NCI-H510A (cell line): ENCODE results near the gene VIPR2.

Source experiments
- DNase-seq: peaks from one replicate; lab custom pipeline; 2025; lab: John Stamatoyannopoulos, UW

Gene VIPR2

GRCh38 chr7:159158125-159158887, 13.6 kb upstream of the VIPR2 start:
- no peak for DNase-seq

- no peak for DNase-seq
Measured at GRCh38 chr7:159157714-159158113, 13.0 kb upstream of the VIPR2 start.

- no peak for DNase-seq
Measured at GRCh38 chr7:159156436-159157245, 12.0 kb upstream of the VIPR2 start.

DNA sequence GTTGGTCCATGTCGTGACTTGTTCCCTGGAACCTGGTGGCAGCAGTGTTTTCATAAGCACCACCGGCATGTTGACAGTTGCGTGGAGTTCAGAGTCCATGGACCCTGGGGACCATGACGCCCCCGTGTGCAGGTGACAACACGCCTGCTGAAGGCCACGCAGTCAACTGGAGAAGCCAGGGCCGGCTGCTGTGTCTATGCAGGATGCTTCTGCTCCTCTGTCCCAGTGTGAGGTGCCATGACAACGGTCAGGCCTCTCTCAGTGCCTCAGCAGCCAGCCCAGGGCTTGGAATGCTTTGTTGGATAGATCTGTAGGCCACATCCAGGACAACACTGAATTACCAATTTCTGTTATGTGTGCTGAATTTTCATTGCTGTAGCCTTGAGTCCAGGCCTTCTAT, 10.7 kb upstream of the VIPR2 start:
- DNase-seq: no peak

DNA sequence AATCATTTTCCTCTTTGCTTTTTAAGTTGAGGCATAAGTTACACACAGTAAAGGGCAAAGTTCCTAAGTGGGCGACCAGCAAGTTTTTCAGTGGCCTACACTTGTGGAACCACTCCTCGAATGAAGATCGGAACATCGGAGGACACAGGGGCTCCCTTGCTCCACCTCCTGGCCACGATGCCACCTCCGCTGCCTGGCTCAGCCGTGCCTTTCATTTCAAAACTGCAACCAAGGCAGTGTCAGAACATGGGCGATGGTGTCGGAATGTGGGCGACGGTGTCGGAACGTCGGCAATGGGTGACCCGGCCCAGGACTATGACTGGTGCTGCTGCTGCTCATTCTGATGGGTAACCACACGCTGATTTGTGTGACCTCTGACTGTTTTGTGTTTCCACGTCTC, 9.6 kb upstream of the VIPR2 start:
- DNase-seq: no peak

- no peak for DNase-seq
Measured at GRCh38 chr7:159153511-159153910, 8.8 kb upstream of the VIPR2 start.

GRCh38 chr7:159152816-159153215, 8.1 kb upstream of the VIPR2 start:
- DNase-seq: no peak

GRCh38 chr7:159151231-159151630, 6.6 kb upstream of the VIPR2 start:
- no peak for DNase-seq

DNA sequence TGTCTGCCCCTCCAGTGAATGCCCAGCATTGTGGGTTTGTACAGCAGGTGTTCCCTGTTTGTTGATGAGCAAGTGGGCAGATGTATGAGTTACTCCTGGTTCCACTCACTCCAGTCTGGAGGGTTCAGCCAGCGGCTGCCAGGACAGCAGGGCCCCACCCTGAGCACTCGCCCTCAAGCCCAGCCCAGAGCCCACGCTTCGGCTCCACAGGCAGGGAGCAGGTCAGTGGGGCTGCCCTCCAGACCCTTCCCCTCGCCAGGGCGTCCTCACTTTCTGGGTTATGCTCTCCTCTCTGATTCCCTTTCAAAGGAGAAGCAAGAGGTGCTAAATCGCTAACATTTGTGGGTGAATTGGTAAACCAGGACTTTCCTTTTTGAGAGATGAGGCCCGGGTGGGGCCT, 4.8 kb upstream of the VIPR2 start:
- DNase-seq: no peak

DNA sequence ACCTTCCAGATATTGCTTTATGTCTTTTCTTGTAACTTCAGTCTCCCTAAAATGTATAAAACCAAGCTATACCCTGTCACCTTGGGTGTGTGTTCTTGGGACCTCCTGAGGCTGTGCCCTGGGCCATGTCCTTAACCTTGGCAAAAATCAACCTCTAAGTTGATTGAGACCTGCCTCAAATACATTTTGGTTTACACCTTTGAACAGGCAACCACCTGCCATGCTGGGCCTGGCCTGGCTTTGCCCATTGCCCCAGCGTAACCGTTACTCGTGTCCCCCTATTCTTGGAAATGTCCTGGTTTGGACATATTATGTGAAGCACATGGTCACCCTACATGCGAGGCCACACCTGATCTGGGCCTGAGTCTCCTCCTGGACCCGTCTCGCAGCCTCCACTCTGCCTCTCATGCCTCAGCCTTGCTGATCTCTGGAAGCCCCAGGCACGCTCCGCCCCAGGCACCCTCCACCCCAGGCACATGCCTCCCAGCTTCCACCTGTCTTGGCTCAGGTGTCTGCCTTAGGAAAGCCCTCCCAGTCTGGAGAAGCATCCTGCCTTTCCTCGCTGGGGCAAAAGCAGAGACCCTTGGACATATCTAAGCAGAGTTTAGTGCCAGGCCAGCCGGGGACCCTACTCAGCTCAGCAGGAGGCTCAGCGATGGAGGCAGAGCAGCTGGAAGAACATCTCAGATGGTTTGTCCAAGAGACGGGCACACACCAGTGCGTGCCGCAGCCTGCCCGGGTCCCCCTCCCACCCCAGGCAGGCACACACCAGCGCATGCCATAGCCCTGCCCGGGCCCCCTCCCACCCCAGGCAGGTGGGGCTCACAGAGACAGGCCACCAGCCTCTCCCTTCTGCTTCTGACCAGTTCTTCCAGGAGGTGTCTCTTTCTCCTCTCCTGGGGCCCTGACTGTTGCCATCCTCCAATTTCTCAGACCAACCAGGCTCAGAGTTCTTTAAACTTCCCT, 4.0 kb upstream of the VIPR2 start:
- no peak for DNase-seq

- no peak for DNase-seq
Measured at GRCh38 chr7:159147687-159148086, 3.0 kb upstream of the VIPR2 start.

DNA sequence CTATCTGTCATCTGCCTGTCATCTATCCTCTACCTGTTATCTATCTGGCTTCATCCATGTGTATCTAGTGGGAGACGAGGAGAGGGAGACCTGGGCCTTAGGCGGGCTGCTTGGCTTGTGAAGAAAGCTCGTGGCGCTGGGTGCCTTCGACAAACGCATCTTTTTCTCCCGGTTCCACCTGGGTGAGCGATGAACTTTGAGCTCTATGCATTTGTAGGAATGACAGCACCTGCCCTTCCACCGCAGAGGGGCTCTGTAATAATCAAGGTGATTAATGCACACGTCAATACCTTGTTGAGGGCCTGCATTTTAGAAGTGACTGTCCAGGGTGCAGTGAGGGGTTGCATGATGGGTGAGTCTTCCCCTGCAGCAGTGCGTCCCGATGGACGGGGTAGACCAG, 2.6 kb upstream of the VIPR2 start:
- DNase-seq: no peak

- DNase-seq: no peak
Measured at GRCh38 chr7:159146084-159146858, 1.6 kb upstream of the VIPR2 start.

DNA sequence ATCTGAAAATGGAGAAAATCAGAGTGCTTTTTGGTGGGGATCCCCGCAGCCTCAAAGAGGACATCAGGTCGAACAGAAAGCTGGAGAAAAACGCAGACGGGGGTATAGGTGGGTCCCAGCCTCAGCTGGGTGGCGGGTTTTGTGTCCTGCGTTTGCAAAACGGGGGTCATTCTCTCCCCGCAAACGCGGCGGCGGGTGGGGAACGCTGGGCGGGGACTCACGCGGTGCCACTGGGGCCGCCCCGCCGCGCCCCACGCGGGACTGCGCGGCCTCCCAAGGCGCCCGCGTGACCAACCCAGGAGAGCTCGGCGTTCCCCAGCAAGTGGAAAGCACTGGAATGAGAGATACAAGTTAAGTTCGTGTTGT, 806 bp upstream of the VIPR2 start:
- DNase-seq: no peak

DNA sequence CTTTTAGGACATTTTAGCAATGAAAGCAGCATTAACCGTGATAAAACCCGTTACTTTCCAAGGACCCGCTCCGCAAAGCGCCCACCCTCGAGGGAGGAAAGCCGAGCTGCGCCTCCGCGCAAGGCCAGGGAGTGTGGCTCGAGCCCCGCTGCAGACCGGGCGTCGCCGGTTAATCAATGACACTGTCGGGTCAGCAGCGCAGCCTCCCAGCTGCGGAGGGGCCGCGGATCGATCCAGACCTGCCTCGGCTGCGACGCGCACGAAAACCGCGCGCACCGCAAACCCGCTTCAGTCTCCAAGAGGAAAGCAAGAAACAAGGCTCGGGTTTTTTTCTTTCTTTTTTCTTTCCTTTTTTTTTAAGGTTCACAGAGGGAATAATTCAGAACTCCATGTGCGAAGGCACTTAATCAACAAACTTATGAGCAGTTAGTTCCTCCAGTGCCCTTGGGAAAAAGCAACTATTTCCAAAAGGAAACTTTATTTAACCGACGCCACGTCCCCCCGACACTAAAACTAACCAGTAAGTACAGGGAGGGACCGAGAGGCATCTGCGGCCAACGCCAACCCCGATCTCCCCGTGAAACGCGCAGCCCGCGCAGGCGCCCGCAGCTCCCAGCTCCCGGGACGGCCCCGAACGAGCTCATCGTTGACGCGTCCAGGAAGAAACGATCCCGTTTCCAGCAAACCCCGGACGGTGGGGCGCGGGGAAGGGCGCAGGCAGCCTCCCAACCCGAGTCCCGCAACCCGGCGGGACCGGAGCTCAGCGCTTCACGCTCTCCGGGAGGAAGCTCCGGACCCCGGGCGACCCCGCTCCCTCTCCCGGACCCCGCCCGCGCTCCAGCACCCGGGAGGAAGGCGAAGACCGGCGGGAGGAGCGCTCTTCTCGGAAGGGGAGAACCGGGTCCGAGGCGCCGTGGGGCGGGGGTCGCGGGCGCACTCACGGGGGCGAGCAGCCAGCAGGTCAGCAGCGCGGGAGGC, 598 bp downstream of the VIPR2 start:
- no peak for DNase-seq

- no peak for DNase-seq
Measured at GRCh38 chr7:159142730-159143129, 1.9 kb downstream of the VIPR2 start.

- no peak for DNase-seq
Measured at GRCh38 chr7:159142199-159142598, 2.5 kb downstream of the VIPR2 start.

DNA sequence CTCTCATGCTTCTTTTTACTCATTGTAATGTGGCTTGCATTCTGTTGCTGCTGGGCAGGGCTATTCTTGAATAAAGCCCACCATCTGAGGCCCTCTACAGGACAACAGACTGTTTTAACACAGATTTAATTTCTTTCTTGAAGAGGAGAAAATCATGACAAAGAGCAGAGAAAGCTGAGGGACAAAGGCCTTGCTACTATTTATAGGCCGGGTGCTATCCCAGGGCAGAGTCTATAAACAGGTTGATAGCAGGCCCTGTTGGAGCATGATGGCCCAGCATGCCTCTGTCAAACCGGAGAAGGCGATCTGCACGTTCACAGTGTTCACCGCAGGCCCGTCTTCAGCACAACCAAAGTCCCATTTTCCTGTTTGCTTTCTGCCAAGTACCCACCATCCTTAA, 3.0 kb downstream of the VIPR2 start:
- no peak for DNase-seq

- DNase-seq: no peak
Measured at GRCh38 chr7:159141167-159141566, 3.5 kb downstream of the VIPR2 start.

- no peak for DNase-seq
Measured at GRCh38 chr7:159140170-159140910, 4.3 kb downstream of the VIPR2 start.
